Measurements from ENCODE around the gene TBC1D2. TPM values are rescaled to one million over a fixed set of nuclear protein-coding genes. Genes with fewer than 3 reads are reported as not detected.

The TBC1D2 gene
- total and polyA plus RNA-seq, 2 donors (not counting 3 experiments of a cell fraction or from before 2014, with no cell fraction given) = 3.4 to 4.5 TPM

GRCh38 chr9:98182069-98182820 lies 73.2 kb downstream of the TBC1D2 start:
- DNase-seq (ENCODE audit: low read depth, low spot score) = no peak
- POLR2A ChIA-PET = interaction anchor here (0.5 kb wide), 1 partner anchor 8 kb away, joined by 7 read pairs; no protein-coding TSS in a partner anchor
- TF ChIP-seq MYC (IDR thresholded peaks at IDR 0.05; ENCODE audit: low read depth, low read length) (no peak), POLR2A (IDR thresholded peaks at IDR 0.05; ENCODE audit: low read depth, low read length) (no peak), FOS (IDR thresholded peaks at IDR 0.05; ENCODE audit: borderline replicate concordance, insufficient read depth, low read length) (no peak), EZH2 (IDR thresholded peaks at IDR 0.05; ENCODE audit: borderline replicate concordance, low read depth, low read length, severe bottlenecking) (no peak), GATA2 (IDR thresholded peaks at IDR 0.05; ENCODE audit: insufficient read depth, insufficient read length, low read depth, low read length) (no peak), MAX (IDR thresholded peaks at IDR 0.05; ENCODE audit: insufficient read depth, insufficient read length) (no peak), POLR2AphosphoS5 (IDR thresholded peaks at IDR 0.05; ENCODE audit: insufficient read depth, low read depth, low read length) (no peak), JUN (IDR thresholded peaks at IDR 0.05; ENCODE audit: borderline replicate concordance, insufficient read depth, insufficient read length, low read depth) (no peak)
- TF ChIP-seq, protein P1, sequence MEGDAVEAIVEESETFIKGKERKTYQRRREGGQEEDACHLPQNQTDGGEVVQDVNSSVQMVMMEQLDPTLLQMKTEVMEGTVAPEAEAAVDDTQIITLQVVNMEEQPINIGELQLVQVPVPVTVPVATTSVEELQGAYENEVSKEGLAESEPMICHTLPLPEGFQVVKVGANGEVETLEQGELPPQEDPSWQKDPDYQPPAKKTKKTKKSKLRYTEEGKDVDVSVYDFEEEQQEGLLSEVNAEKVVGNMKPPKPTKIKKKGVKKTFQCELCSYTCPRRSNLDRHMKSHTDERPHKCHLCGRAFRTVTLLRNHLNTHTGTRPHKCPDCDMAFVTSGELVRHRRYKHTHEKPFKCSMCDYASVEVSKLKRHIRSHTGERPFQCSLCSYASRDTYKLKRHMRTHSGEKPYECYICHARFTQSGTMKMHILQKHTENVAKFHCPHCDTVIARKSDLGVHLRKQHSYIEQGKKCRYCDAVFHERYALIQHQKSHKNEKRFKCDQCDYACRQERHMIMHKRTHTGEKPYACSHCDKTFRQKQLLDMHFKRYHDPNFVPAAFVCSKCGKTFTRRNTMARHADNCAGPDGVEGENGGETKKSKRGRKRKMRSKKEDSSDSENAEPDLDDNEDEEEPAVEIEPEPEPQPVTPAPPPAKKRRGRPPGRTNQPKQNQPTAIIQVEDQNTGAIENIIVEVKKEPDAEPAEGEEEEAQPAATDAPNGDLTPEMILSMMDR (IDR thresholded peaks at IDR 0.05; ENCODE audit: extremely low read depth in 1 of 2, insufficient read depth in 1 of 2, low read depth in 1 of 2, low read length in 2 of 2) = no peak
- Histone ChIP-seq H3K4me2 (ENCODE audit: insufficient read depth, low read length) (no peak overlapping the region), H3K9ac (replicated peaks; ENCODE audit: extremely low read depth, insufficient read depth, low read length) (no peak overlapping the region), H3K27me3 (ENCODE audit: control insufficient read depth in 2 of 2, insufficient read depth in 2 of 2, low read length in 2 of 2) (no peaks in the 10 kb centered on the region), H3K36me3 (ENCODE audit: control insufficient read depth in 2 of 2, extremely low read depth in 1 of 2, insufficient read depth in 2 of 2, low read length in 2 of 2) (no peaks in the 10 kb centered on the region), H2AFZ (ENCODE audit: low read depth, low read length) (no peak overlapping the region), H3K4me1 (ENCODE audit: control insufficient read depth, extremely low read depth, insufficient read depth, low read length) (no peaks in the 10 kb centered on the region), H3K9me3 (replicated peaks; ENCODE audit: control insufficient read depth, insufficient read depth, low read length) (no peaks in the 10 kb centered on the region), H3K4me3 (replicated peaks in 1 of 3; ENCODE audit: insufficient read depth in 1 of 3, low read depth in 1 of 3, low read length in 3 of 3) (no peak overlapping the region), H4K20me1 (replicated peaks; ENCODE audit: control insufficient read depth, extremely low read depth, insufficient read depth, low read length) (no peaks in the 10 kb centered on the region), H3K79me2 (ENCODE audit: control insufficient read depth, insufficient read depth, low read length) (no peaks in the 10 kb centered on the region), H3K27ac (ENCODE audit: insufficient read depth, low read depth, low read length) (no peak overlapping the region), H3K9me1 (replicated peaks; ENCODE audit: control insufficient read depth, extremely low read depth, insufficient read depth, low read length) (no peaks in the 10 kb centered on the region)
- CTCF ChIA-PET = no interaction called here
- dilution Hi-C loops (cut with MboI; ENCODE audit: extremely low pct_ligation_motif_present, low sequenced_read_pairs) (no loop called here), intact Hi-C loops (cut with micrococcal nuclease) (no loop called here)
- FAIRE-seq = no peak
- BruUV-seq (replicated peaks) = no TSS peak

Measured in endothelial cell of umbilical vein (primary cell).